Ishikawa (cell line): ENCODE results near the gene ANKRD33B.

Experiments
- CEBPB ChIP-seq: IDR thresholded peaks from 2 replicates; pipeline ENCODE4 v1.6.1; 2012
- CREB1 ChIP-seq: IDR thresholded peaks from 2 replicates; pipeline ENCODE4 v1.6.1; 2012; ENCODE audit warnings: low read depth
- EGR1 ChIP-seq: IDR thresholded peaks from 2 replicates; pipeline ENCODE4 v1.6.1; 2012
- EP300 ChIP-seq: IDR thresholded peaks from 2 replicates; pipeline ENCODE4 v1.6.1; 2012; ENCODE audit warnings: borderline replicate concordance
- FOXM1 ChIP-seq: IDR thresholded peaks from 2 replicates; pipeline ENCODE4 v1.6.1; 2012; ENCODE audit warnings: low read depth, borderline replicate concordance
- MAX ChIP-seq: IDR thresholded peaks from 2 replicates; pipeline ENCODE4 v1.6.1; 2012
- NFIC ChIP-seq: IDR thresholded peaks from 2 replicates; pipeline ENCODE4 v1.6.1; 2012
- RAD21 ChIP-seq: IDR thresholded peaks from 2 replicates; pipeline ENCODE4 v1.6.1; 2012; ENCODE audit warnings: low read depth
- REST ChIP-seq: IDR thresholded peaks from 2 replicates; pipeline ENCODE4 v1.6.1; 2012; ENCODE audit warnings: low read depth, mild to moderate bottlenecking
- TAF1 ChIP-seq: IDR thresholded peaks from 2 replicates; pipeline ENCODE4 v1.6.1; 2012; ENCODE audit warnings: low read depth, mild to moderate bottlenecking
- TCF12 ChIP-seq: IDR thresholded peaks from 2 replicates; pipeline ENCODE4 v1.6.1; 2012; ENCODE audit warnings: low read depth
- TEAD4 ChIP-seq: IDR thresholded peaks from 2 replicates; pipeline ENCODE4 v1.6.1; 2012
- USF1 ChIP-seq: IDR thresholded peaks from 2 replicates; pipeline ENCODE4 v1.6.1; 2012
- YY1 ChIP-seq: IDR thresholded peaks from 2 replicates; pipeline ENCODE4 v1.6.1; 2012; ENCODE audit warnings: low read depth
- ZBTB7A ChIP-seq: IDR thresholded peaks from 2 replicates; pipeline ENCODE4 v1.6.1; 2012; ENCODE audit warnings: low read depth

ANKRD33B gene

GRCh38 chr5:10633271-10634049 lies 69.6 kb downstream of the ANKRD33B start:
- TF ChIP-seq ZBTB7A (no peak), EP300 (no peak), CREB1 (no peak), MAX (no peak), TCF12 (no peak), TAF1 (no peak), EGR1 (no peak), REST (no peak), RAD21 (no peak), NFIC (no peak)

DNA sequence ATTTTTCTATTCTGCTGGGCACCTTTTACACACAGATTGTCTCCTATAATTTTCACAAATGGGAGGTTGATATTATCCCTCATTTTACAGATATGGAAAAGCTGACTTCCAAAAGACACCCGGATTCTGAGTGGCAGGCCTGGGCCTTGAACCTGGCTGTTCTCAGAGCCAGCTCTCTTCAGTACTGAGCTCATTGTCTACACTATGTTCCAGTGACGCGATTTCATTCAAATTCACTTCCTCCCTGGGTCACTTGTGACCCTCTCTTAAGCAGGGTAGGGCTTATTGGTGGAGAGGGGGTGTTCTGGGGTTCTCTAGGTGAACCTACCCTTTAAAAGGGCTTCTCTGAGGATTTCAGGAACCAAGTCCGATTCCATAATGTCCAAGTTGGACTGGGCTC lies 70.2 kb downstream of the ANKRD33B start:
- TF ChIP-seq TCF12 (no peak), USF1 (no peak), TEAD4 (no peak), EP300 (no peak), EGR1 (no peak), MAX (no peak)

- TF ChIP-seq ZBTB7A: no peak
- TF ChIP-seq MAX: no peak
- TF ChIP-seq TCF12: no peak
- no peak for TF ChIP-seq USF1
- TF ChIP-seq FOXM1: no peak
- no peak for TF ChIP-seq TAF1
- no peak for TF ChIP-seq CEBPB
- TF ChIP-seq REST: no peak
- no peak for TF ChIP-seq YY1
- TF ChIP-seq TEAD4: no peak
- TF ChIP-seq RAD21: no peak
- no peak for TF ChIP-seq CREB1
Measured at GRCh38 chr5:10634562-10634961, 70.7 kb downstream of the ANKRD33B start.

DNA sequence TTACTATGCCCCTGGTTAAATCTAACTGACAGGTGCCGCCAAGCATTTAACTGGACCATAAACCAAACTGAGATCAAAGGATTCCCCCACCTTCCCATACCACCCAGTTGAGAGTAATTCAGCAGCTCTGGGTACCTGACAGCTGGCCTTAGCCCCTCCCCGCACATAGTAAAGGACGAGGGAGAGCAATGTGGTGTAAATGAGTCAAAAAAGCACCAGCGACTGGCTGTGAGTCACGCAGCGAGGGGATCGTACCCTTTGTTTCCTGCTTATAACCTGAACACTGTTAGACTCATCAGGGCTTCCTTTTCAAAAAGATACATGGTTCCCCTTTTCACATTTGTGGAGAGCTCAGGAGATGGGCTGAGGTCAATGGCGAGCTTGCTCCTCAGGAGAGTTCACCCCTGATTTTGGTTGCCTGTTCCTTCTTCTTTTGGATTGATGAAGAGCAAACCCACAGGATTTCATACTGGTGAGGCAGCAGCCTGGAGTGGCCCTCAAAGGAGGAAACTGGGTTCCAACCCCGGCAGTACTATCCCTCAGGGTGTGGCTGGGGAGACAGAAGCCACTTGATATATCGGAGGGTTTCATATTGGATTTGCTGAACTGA lies 71.5 kb downstream of the ANKRD33B start:
- TF ChIP-seq CEBPB: no peak
- TF ChIP-seq TCF12: no peak
- no peak for TF ChIP-seq NFIC
- TF ChIP-seq REST: no peak
- TF ChIP-seq TAF1: no peak
- TF ChIP-seq CREB1: no peak
- TF ChIP-seq EGR1: no peak
- TF ChIP-seq EP300: no peak
- no peak for TF ChIP-seq RAD21
- TF ChIP-seq ZBTB7A: no peak
- TF ChIP-seq MAX: no peak
- no peak for TF ChIP-seq YY1
- TF ChIP-seq TEAD4: no peak
- no peak for TF ChIP-seq USF1
